EH (cell line): ENCODE measurements around the gene WDR35.
A peak's percentile ranks its signal among the peaks of the same experiment; 100 is the strongest.
"Not testable (repeated sequence)": the region's sequence is repeated elsewhere in the genome, so short reads cannot be mapped to it uniquely, and the experiment has no call there.

Source experiments
- DNase-seq: peaks from one replicate; pipeline ENCODE4 v3.0.0-alpha.2; 2015; ENCODE audit warnings: low read depth

Gene WDR35

GRCh38 chr2:19893520-19894133 lies 96.3 kb downstream of the WDR35 start:
- no peak for DNase-seq

GRCh38 chr2:19891971-19892370 lies 97.9 kb downstream of the WDR35 start:
- DNase-seq, result not testable (repeated sequence)

- no peak for DNase-seq
Observed at GRCh38 chr2:19890104-19890503, 99.8 kb downstream of the WDR35 start.

GRCh38 chr2:19888831-19889230 lies 101.1 kb downstream of the WDR35 start:
- DNase-seq, result no peak

- no peak for DNase-seq
Observed at GRCh38 chr2:19887510-19887909, 102.4 kb downstream of the WDR35 start.

- DNase-seq, result peak; percentile 21
Observed at GRCh38 chr2:19886261-19886660, 103.6 kb downstream of the WDR35 start.

- DNase-seq, result no peak
Observed at GRCh38 chr2:19885791-19886190, 104.1 kb downstream of the WDR35 start.

GRCh38 chr2:19883971-19884720 lies 105.8 kb downstream of the WDR35 start:
- no peak for DNase-seq

GRCh38 chr2:19883486-19883885 lies 106.4 kb downstream of the WDR35 start:
- DNase-seq, result no peak

- DNase-seq, result no peak
Observed at GRCh38 chr2:19882286-19882685, 107.6 kb downstream of the WDR35 start.

- DNase-seq, result no peak
Observed at GRCh38 chr2:19881908-19882265, 108.0 kb downstream of the WDR35 start.

- no peak for DNase-seq
Observed at GRCh38 chr2:19881221-19881907, 108.5 kb downstream of the WDR35 start.

GRCh38 chr2:19880191-19880590 lies 109.7 kb downstream of the WDR35 start:
- DNase-seq, result not testable (repeated sequence)

- no peak for DNase-seq
Observed at GRCh38 chr2:19879120-19879519, 110.8 kb downstream of the WDR35 start.

- no peak for DNase-seq
Observed at GRCh38 chr2:19878268-19879046, 111.4 kb downstream of the WDR35 start.

GRCh38 chr2:19876751-19877150 lies 113.2 kb downstream of the WDR35 start:
- no peak for DNase-seq

GRCh38 chr2:19875280-19875679 lies 114.6 kb downstream of the WDR35 start:
- DNase-seq, result no peak

GRCh38 chr2:19874726-19875125 lies 115.2 kb downstream of the WDR35 start:
- no peak for DNase-seq

- DNase-seq, result no peak
Observed at GRCh38 chr2:19873014-19873413, 116.9 kb downstream of the WDR35 start.

GRCh38 chr2:19872302-19872701 lies 117.6 kb downstream of the WDR35 start:
- DNase-seq, result no peak

- DNase-seq, result no peak
Observed at GRCh38 chr2:19871836-19872235, 118.1 kb downstream of the WDR35 start.

GRCh38 chr2:19870792-19871191 lies 119.1 kb downstream of the WDR35 start:
- DNase-seq, result no peak
